ENCODE data around the gene MTRR.
A peak's percentile ranks its signal among the peaks of the same experiment; 100 is the strongest.

- no peak for TF ChIP-seq MXI1 (IDR thresholded peaks at IDR 0.05; ENCODE audit: low read depth, low read length)
- TF ChIP-seq TAF1 (IDR thresholded peaks at IDR 0.05; ENCODE audit: borderline replicate concordance, low read depth, low read length), result no peak
- no peak for TF ChIP-seq EP300 (IDR thresholded peaks at IDR 0.05; ENCODE audit: borderline replicate concordance in 1 of 2, low read depth in 1 of 2, low read length in 1 of 2)
- TF ChIP-seq FOSL2 (IDR thresholded peaks at IDR 0.05; ENCODE audit: borderline replicate concordance, low read depth), result peak; percentile 29; the same call in 1 of the 2 replicates
- peak; percentile 61 for TF ChIP-seq CTCF (IDR thresholded peaks at IDR 0.05)
- TF ChIP-seq SMC3 (IDR thresholded peaks at IDR 0.05; ENCODE audit: low read depth, low read length), result no peak
- peak; percentile 25 for TF ChIP-seq RAD21 (IDR thresholded peaks at IDR 0.05; ENCODE audit: low read length)
- TF ChIP-seq YY1 (IDR thresholded peaks at IDR 0.05; ENCODE audit: low read depth), result peak; percentile 83
Measured at GRCh38 chr5:7897014-7897600, 28.2 kb downstream of the MTRR start.
